Skin epidermis (tissue), 12 donors: ENCODE results near the gene SUSD3.

Source experiments
- H3K27ac ChIP-seq, 21 experiments: fragments of 200-600 bp; sonication (generic) in 11 of 21; one replicate each; pipeline ENCODE4 v1.5.0; 2020; ENCODE audit warnings: mild to moderate bottlenecking in 3 of 21, inconsistent platforms in 2 of 21, moderate library complexity in 2 of 21
- H3K4me3 ChIP-seq, 7 experiments: fragments of 200-600 bp; sonication (generic) in 2 of 7; one replicate each; pipeline ENCODE4 v1.5.0; 2020; ENCODE audit warnings: inconsistent platforms in 2 of 7, mild to moderate bottlenecking in 2 of 7, moderate library complexity in 1 of 7

SUSD3 gene

DNA sequence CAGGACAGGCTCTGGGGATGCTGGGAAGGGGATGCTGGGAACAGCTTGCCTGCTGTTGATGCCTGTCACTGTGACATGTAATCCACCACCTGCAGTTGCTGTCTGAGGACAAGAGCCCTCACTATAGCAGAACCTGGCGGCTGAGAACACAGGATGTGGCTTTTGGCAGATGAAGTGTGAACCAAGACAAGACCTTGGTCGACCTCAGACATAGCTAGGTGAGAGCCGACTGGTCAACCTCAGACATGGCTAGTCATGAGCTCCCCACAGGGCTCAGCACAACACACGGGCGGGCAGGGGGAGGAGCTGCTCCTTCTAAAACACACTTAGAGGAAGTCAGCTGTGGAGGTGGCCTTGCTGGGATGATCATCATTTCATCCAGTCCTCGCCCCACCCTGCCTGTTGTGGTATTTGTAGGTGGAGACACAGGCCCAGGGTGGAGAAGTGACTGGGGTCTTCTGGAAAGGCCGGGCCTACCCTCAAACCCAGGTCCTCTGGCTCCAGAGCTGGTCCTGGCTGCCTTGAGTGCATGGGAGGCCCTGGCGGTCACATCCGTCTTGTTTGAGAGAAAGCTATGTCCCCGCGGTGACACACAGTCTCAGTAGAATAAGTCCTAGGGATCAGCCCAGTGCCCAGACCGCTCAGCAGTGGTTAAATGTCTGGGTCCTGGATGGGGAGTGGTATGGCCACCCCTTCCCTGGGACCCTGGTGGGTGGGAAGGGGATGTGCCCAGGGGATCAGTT lies 6.1 kb downstream of the SUSD3 start:
- peak overlapping the region in 12 of 21 experiments; percentile 22 to 90 (median 56) for H3K27ac ChIP-seq
- H3K4me3 ChIP-seq, result no peak overlapping the region

GRCh38 chr9:93065135-93065720 lies 6.7 kb downstream of the SUSD3 start:
- Histone ChIP-seq H3K4me3 (no peak overlapping the region), H3K27ac (peak overlapping the region in 7 of 21 experiments; percentile 7 to 90 (median 53))

DNA sequence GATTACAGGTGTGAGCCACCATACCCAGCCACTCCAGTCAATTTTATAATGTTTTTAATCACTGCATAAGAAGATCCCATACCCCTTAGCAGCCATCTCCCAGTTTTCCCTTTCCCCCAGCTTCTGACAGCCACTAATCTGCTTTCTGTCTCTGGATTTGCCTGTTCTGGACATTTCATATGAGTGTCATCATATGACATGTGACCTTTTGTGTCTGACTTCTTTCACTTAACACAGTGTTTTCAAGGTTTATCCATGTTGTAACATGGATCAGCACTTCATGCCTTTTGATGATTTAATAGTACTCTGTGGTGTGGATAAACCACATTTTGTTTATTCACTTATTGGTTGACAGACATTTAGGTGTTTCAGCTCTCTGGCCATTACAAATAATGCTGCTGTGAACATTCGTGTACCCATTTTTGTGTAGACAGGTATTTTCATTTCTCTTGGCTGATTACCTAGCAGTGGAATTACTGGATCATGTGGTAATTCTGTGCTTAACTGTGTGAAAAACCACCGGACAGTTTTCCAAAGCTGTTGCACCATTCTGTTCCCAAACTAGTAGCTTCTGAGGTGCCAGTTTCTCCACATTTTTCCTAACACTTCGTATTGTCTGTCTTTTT lies 8.6 kb downstream of the SUSD3 start:
- no peak overlapping the region for H3K4me3 ChIP-seq
- H3K27ac ChIP-seq, result no peak overlapping the region

GRCh38 chr9:93068956-93069355 lies 10.5 kb downstream of the SUSD3 start:
- no peak overlapping the region for H3K4me3 ChIP-seq

DNA sequence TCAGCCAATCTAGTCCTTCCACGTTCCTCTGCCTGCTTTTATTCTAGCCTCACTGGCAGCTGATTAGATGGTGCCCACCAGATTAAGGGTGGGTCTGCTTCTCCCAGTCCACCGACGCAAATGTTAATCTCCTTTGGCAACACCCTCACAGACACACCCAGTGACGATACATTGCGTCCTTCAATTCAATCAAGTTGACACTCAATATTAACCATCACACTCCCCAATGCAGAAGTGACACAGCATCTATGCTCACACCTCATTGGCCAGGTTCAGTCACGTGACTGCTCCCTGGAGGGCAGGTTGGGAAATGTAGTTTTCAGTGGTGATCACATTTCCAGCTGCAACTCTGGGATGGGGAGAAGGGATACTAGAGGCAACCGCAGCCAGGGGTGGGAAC lies 13.0 kb downstream of the SUSD3 start:
- Histone ChIP-seq H3K4me3 (no peak overlapping the region), H3K27ac (no peak overlapping the region)

More at GRCh38 chr9:93068956-93069355, 10.5 kb downstream of the SUSD3 start:
- no peak overlapping the region for H3K27ac ChIP-seq

GRCh38 chr9:93072383-93072795 lies 13.9 kb downstream of the SUSD3 start:
- no peak overlapping the region for H3K27ac ChIP-seq
- H3K4me3 ChIP-seq, result no peak overlapping the region

- no peak overlapping the region for H3K4me3 ChIP-seq
- H3K27ac ChIP-seq, result no peak overlapping the region
Measured at GRCh38 chr9:93076101-93076791, 17.7 kb downstream of the SUSD3 start.

DNA sequence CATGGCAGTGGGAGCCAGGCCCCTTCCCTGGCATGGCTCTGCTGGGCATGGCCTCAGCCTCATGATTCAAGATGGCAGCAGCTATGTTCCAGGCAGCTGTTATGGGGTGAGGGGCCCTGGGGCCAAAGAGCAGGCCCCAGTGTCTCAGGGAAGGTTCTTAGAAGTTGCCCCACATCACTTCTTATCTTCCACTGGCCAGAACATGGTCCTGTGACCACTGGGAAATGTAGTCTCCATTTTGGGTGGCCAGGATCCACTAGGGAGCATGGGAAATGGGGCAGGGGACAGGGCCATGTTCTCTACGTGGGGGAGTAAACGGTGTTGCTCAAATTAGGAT lies 18.3 kb downstream of the SUSD3 start:
- no peak overlapping the region for H3K4me3 ChIP-seq
- H3K27ac ChIP-seq, result no peak overlapping the region

DNA sequence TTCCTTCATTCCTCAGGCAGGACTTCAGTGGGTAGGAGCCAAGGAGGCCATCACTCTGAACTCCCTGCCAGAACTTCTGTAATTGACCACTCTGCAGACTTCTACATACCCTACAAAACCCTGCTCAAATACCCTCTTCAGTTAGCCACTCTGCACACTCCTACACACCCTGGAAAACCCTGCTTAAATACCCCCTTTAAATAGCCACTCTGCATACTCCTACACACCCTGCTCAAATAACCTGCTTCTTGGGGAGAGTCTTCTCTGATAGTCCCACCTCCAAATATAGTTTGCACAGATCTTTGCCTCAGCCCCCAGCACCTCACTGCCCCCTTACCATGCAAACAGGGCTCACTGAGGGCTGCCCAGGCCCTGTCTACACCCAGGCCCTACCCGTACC lies 18.9 kb downstream of the SUSD3 start:
- H3K27ac ChIP-seq, result no peak overlapping the region
- no peak overlapping the region for H3K4me3 ChIP-seq

DNA sequence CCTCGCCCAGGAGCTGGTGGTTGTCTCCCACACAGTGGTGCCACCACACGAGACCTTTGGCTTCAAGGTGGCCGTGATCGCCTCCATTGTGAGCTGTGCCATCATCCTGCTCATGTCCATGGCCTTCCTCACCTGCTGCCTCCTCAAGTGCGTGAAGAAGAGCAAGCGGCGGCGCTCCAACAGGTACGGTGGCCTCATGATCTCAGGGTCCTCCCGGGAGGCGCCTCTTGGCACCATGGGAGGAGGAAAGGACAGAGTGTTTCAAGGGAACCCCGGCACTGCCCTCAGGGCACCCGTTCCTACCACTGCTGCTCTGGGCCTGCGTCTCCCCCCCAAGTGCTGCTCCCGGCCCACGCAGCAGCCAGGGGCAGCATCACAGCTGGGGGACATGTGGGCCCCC lies 19.3 kb downstream of the SUSD3 start:
- Histone ChIP-seq H3K27ac (no peak overlapping the region), H3K4me3 (no peak overlapping the region)

GRCh38 chr9:93079371-93079770 lies 20.9 kb downstream of the SUSD3 start:
- Histone ChIP-seq H3K4me3 (no peak overlapping the region), H3K27ac (no peak overlapping the region)

- H3K27ac ChIP-seq, result no peak overlapping the region
- no peak overlapping the region for H3K4me3 ChIP-seq
Measured at GRCh38 chr9:93080406-93080805, 21.9 kb downstream of the SUSD3 start.

DNA sequence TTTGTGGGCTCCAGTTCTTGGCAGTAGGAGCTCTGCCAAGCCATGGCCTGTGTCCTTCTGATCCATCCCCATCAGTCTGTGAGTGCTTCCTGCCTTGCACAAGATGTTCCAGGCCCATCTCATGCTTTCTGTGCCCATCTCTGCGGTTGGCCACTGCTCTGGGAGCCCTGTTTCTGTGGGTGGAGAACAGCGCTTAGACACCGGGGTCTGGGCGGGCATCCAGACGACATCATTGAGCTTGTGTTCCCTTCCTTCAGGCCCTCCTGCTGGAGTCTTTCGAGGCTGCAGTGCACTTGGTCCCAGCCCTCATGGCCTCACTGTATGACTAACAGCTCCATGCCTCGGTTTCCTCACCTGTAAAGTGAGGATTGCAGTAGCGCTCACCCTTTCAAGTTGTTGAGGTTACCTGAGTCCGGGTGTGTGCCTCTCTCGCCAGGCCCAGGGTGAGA lies 22.6 kb downstream of the SUSD3 start:
- Histone ChIP-seq H3K27ac (no peak overlapping the region), H3K4me3 (no peak overlapping the region)

- H3K27ac ChIP-seq, result no peak overlapping the region
- no peak overlapping the region for H3K4me3 ChIP-seq
Measured at GRCh38 chr9:93081931-93082330, 23.4 kb downstream of the SUSD3 start.

- Histone ChIP-seq H3K27ac (peak overlapping the region in 4 of 21 experiments; percentile 11 to 41 (median 14)), H3K4me3 (no peak overlapping the region)
Measured at GRCh38 chr9:93082841-93083411, 24.4 kb downstream of the SUSD3 start.

DNA sequence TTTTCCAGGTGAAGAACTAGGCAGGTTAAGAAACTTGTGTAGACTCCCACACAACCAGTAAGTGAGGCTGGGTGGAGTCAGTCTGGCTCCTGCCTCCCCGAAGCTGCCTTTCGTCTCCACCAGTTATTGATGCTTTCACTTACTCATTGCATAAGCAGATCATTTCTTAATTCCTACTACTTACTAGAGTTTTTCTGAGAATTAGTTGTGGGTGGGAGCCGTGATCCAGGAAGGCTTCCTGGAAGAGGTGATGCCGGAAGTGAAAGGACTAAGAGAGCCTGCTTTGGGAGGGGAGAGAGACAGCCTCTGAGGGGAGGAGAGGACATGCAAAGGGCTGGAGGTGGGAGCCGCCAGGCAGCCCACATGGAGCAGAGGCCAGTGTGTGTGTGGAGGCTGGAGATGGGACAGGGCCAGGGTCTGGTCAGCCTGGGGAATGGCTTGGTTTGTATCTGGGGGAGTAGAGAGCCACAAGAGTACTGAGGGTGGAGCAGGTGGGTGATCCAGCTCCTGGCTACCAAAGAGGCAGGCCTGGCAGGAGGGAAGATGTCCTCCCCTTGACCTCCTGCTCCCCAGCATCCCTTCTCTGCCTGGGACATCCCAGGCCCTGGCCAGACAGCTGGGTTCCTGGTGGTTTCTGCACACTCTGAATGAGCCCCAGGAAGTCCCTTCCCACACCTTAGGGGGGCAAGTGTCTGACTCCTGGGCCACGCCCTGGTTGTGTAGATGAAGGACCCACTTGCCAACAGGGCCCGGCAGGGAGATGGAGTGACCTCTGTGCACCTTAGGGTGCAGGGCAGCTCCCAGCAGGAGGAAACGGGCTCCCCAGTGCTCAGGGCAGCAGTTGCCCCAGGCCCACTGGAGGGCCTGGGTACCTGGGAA lies 25.3 kb downstream of the SUSD3 start:
- no peak overlapping the region for H3K4me3 ChIP-seq
- peak overlapping the region in 4 of 21 experiments; percentile 11 to 41 (median 14) for H3K27ac ChIP-seq

DNA sequence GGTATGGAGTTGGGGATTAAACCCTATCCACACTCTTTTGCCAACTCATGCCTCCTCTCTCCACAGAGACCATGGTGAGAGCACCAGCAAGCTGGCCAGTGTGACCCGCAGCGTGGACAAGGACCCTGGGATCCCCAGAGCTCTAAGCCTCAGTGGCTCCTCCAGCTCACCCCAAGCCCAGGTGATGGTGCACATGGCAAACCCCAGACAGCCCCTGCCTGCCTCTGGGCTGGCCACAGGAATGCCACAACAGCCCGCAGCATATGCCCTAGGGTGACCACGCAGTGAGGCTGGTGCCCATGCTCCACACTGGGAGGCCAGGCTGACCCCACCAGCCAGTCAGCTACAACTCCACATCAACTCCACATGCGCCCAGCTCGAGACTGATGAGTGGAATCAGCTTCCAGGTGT lies 26.0 kb downstream of the SUSD3 start:
- Histone ChIP-seq H3K4me3 (no peak overlapping the region), H3K27ac (no peak overlapping the region)

DNA sequence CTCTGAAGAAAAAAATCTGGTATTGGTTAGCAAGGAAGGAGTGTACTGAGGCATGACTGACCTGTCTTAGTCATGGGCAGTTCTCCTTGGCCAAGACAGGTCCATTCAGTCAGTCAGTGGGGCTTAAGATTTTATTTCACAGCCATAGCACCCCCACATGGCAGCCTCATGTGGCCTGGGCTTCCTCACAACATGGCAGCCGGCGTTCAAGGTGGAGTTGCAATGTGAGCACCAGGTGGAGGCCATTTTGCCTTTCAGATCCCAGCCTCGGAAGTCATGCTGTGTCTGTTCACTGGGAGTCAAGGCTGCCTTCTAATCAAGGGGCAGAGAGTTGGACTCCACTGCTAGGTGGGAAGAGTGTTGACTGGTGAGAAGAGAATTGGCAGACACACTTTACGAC lies 27.2 kb downstream of the SUSD3 start:
- no peak overlapping the region for H3K4me3 ChIP-seq
- no peak overlapping the region for H3K27ac ChIP-seq
